Kidney (tissue), 14 donors: ENCODE data around the gene REEP1. TPM values are rescaled to one million over a fixed set of nuclear protein-coding genes. Genes with fewer than 3 reads are reported as not detected.

Experiments
- DNase-seq, 5 donors: peaks; one replicate each; pipeline ENCODE4 v3.0.0-alpha.2; 2013 to 2020
- FAIRE-seq: peaks from 2 replicates; lab custom pipeline; 2012; peaks lifted over from hg19 to GRCh38; lab: Jason Lieb, UNC
- H3K27ac ChIP-seq, 2 donors: one replicate each; pipeline ENCODE4 v1.7.0; 2013; ENCODE audit warnings: low read depth in 2 of 2, low read length in 2 of 2, inconsistent platforms in 1 of 2
- H3K27me3 ChIP-seq: one replicate; pipeline ENCODE4 v1.7.1; 2013; ENCODE audit warnings: low read length, inconsistent platforms; ENCODE audit not compliant: control insufficient read depth, insufficient read depth
- H3K36me3 ChIP-seq, 3 donors: one replicate each; pipeline versions ENCODE4 v1.7.0 to v1.7.1; 2013; ENCODE audit warnings: low read length in 3 of 3, control low read depth in 1 of 3, inconsistent platforms in 1 of 3; ENCODE audit not compliant: insufficient read depth in 3 of 3, control insufficient read depth in 2 of 3
- H3K4me1 ChIP-seq, 3 donors: one replicate each; pipeline versions ENCODE4 v1.7.0 to v1.7.1; 2013; ENCODE audit warnings: low read length in 3 of 3, inconsistent platforms in 1 of 3, low read depth in 1 of 3; ENCODE audit not compliant: control insufficient read depth in 2 of 3, insufficient read depth in 2 of 3
- H3K4me3 ChIP-seq, 3 donors: one replicate each; pipeline versions ENCODE4 v1.7.0 to v1.8.1; 2013; ENCODE audit warnings: low read length in 3 of 3, control low read depth in 1 of 3, inconsistent platforms in 1 of 3
- H3K9ac ChIP-seq, 3 donors: one replicate each; pipeline versions ENCODE4 v1.7.0 to v1.7.1; 2013; ENCODE audit warnings: low read length in 3 of 3, control low read depth in 1 of 3, inconsistent platforms in 1 of 3
- H3K9me3 ChIP-seq, 3 donors: one replicate each; pipeline versions ENCODE4 v1.7.0 to v1.7.1; 2013; ENCODE audit warnings: low read length in 3 of 3, control low read depth in 1 of 3, inconsistent platforms in 1 of 3; ENCODE audit not compliant: control insufficient read depth in 2 of 3, insufficient read depth in 1 of 3
- intact Hi-C: fragments of 100-400 bp; cut with DNase I; formaldehyde crosslinking; loops from one replicate; pipeline ENCODE4 v1.11.1; 2022
- polyA plus RNA-seq: library from polyadenylated mRNA; stranded (reverse); fragments of 350-450 nt; fragmentation: Illumina TruSeq; extraction: RNeasy Lipid Tissue Mini Kit (QIAGEN cat#74804); gene quantifications from one replicate; pipeline ENCODE4 v1.2.3, GENCODE V29; 2014; ENCODE audit warnings: low read depth, low replicate concordance; ENCODE audit not compliant: insufficient read depth
- total RNA-seq: library from RNA; stranded (reverse); fragmentation: NEBNext Ultra II Directional; extraction: Animal tissue kit (Norgen Biotek cat#: 25700); gene quantifications from one replicate; pipeline ENCODE4 v1.2.1, GENCODE V29; 2021
- TF ChIP-seq, protein P1 (sequence below): IDR thresholded peaks from 3 replicates; pipeline ENCODE4 v1.5.1; 2012; ENCODE audit warnings: mild to moderate bottlenecking, moderate library complexity, borderline replicate concordance; ENCODE audit not compliant: insufficient read depth; ENCODE audit errors: extremely low read depth
- donor health status: control.
- donor health status: control.
- donor health status: control.
- donor health status: control.
- donor health status: control.
- donor health status: DM: yes; HTN: yes; CAD: no.
- donor health status: Normal renal cell carcinoma (clear cell type).

REEP1 gene
- total and polyA plus RNA-seq, 2 donors from 2014 or later: 3.3 to 4.3 TPM

DNA sequence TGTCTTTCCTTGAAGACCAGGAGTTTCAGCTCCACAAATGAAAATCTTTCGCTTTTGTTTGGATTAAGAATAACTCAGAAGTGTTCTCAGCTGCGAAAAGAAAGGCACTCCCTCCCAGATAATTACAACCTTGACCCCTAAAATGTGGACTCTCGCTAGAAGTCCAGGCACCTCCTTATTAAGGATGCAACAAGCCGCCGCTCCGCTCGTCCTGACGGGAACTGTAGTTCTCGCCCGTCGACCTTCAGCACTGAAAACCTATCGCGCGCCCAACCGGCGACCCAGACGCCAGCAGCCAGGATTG lies 142.7 kb downstream of the REEP1 start:
- Histone ChIP-seq H3K36me3 (peaks cover 0 to 3% (median 0%) of the 10 kb centered on the region in 3 donors), H3K9me3 (no peaks in the 10 kb centered on the region), H3K9ac (peak overlapping the region; percentile 63 to 82 (median 81)), H3K27ac (peak overlapping the region; percentile 99), H3K27me3 (no peaks in the 10 kb centered on the region), H3K4me3 (peak overlapping the region; percentile 70 to 90 (median 73)), H3K4me1 (peaks cover 4 to 14% (median 10%) of the 10 kb centered on the region in 3 donors)
- TF ChIP-seq, protein P1, sequence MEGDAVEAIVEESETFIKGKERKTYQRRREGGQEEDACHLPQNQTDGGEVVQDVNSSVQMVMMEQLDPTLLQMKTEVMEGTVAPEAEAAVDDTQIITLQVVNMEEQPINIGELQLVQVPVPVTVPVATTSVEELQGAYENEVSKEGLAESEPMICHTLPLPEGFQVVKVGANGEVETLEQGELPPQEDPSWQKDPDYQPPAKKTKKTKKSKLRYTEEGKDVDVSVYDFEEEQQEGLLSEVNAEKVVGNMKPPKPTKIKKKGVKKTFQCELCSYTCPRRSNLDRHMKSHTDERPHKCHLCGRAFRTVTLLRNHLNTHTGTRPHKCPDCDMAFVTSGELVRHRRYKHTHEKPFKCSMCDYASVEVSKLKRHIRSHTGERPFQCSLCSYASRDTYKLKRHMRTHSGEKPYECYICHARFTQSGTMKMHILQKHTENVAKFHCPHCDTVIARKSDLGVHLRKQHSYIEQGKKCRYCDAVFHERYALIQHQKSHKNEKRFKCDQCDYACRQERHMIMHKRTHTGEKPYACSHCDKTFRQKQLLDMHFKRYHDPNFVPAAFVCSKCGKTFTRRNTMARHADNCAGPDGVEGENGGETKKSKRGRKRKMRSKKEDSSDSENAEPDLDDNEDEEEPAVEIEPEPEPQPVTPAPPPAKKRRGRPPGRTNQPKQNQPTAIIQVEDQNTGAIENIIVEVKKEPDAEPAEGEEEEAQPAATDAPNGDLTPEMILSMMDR: no peak
- DNase-seq (peak in 1 of 5 donors; percentile 98), FAIRE-seq (no peak)
- intact Hi-C loops: no loop called here

DNA sequence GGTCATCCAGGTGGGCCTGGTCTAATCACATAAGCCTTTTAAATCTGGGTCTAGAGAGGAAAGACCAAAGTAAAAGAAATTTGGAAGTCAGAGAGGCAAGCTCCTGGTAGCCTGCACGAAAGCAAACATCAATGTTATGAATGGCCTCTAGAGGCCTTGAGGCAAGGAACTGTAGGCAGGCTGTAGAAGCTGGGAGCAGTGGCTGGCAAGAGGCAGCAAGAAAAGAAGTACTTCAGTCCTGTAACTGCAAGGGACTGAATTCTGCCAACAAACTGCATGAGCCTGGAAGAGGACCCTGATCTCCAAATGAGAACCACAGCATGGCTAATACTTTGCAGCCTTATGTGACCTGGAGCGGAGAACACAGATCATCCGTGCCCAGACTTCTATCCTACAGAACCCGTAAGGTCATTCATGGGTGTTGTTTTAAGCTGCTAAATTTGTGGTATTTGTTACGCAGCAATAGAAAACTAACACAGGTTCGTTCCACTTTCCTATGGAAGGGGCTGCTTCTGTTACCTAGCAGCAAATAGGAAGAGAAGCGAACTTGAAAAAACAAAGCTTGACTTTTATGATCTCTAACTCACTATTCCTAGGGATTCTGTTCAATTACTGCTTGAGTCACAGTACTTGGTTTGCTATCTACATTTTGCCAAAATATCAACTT lies 143.4 kb downstream of the REEP1 start:
- H3K36me3 ChIP-seq: peaks cover 0 to 3% (median 0%) of the 10 kb centered on the region in 3 donors
- TF ChIP-seq, protein P1: no peak
- intact Hi-C loops: no loop called here
- H3K27me3 ChIP-seq: no peaks in the 10 kb centered on the region
- no peaks in the 10 kb centered on the region for H3K9me3 ChIP-seq
- H3K9ac ChIP-seq: peak overlapping the region; percentile 63 to 82 (median 81)
- no peak for DNase-seq
- peak overlapping the region; percentile 70 to 90 (median 73) for H3K4me3 ChIP-seq
- peaks cover 4 to 14% (median 10%) of the 10 kb centered on the region in 3 donors for H3K4me1 ChIP-seq
- no peak for FAIRE-seq
- peak overlapping the region; percentile 99 for H3K27ac ChIP-seq

DNA sequence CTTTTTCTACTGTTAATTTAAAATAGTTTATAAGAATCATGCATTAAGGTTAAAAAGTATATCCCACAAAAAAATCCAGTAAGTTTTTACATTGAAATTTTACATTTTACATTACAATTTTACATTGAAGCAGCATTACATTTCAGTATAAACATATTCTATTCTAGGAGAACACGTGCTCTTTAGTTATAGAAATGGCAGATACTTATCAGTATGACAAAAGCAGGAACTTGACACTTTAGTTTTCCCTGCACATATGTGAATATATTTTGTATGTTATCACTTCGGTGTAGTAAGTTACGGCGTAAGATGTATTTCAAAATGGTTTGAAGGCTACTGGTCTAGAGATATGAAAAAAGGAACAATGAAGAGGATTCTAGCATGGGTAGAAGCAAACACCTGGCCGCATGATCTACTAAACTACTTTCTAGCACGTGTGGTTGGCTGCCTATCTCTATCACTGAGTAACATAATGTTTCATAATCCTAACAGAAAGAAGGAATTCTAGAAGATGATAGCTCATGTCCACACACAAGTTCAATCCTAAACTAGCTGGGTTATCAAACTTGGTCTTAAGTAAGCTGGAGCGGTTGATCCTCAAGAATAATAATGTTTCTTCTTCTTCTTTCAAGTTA lies 147.5 kb downstream of the REEP1 start:
- peaks cover 0 to 3% (median 0%) of the 10 kb centered on the region in 3 donors for H3K36me3 ChIP-seq
- FAIRE-seq (no peak), DNase-seq (no peak)
- no peaks in the 10 kb centered on the region for H3K27me3 ChIP-seq
- peaks cover 8 to 21% (median 17%) of the 10 kb centered on the region in 3 donors for H3K4me1 ChIP-seq
- intact Hi-C loops: no loop called here
- no peaks in the 10 kb centered on the region for H3K9me3 ChIP-seq
- no peak overlapping the region for H3K4me3 ChIP-seq
- H3K27ac ChIP-seq: no peak overlapping the region
- TF ChIP-seq, protein P1: no peak
- no peak overlapping the region for H3K9ac ChIP-seq
